ENCODE measurements around the gene FBN1. TPM values are rescaled to one million over a fixed set of nuclear protein-coding genes. Genes with fewer than 3 reads are reported as not detected.

FBN1 gene
- total RNA-seq, 2 donors from 2014 or later = 5.5 to 5.9 TPM

DNA sequence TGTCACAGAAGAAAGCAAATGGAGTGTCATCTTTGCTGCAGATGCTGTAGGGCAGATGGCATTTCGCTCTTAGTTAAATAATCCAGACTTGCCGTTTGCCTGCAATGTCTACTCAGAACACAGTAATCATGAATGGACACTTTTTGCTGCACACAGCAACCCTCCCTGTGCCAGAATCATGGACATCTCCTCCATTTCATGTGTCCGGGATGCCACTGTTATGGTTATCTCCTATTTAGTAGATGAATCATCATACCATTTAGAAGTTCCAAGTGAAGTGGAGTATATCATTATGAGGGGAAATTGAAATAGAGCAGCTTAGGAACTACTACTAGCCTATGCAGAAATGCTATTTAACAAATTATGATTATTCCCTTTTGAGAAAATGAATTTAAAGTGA is 195.8 kb downstream of the FBN1 start:
- no peak overlapping the region for H3K4me3 ChIP-seq (ENCODE audit: low read length)
- H3K9ac ChIP-seq (ENCODE audit: extremely low read depth, low read length, poor library complexity, severe bottlenecking) = no peak overlapping the region
- no peak overlapping the region for H3K27ac ChIP-seq (ENCODE audit: low read depth, low read length)
- Mint-ChIP-seq H3K27me3 (ENCODE audit: insufficient read depth) (no peaks in the 10 kb centered on the region), H3K4me3 (no peak overlapping the region), H3K36me3 (ENCODE audit: low read depth) (no peaks in the 10 kb centered on the region), H3K4me1 (peaks cover 9% of the 10 kb centered on the region), H3K27ac (no peak overlapping the region), H3K9me3 (no peaks in the 10 kb centered on the region)
- TF ChIP-seq, protein P1, sequence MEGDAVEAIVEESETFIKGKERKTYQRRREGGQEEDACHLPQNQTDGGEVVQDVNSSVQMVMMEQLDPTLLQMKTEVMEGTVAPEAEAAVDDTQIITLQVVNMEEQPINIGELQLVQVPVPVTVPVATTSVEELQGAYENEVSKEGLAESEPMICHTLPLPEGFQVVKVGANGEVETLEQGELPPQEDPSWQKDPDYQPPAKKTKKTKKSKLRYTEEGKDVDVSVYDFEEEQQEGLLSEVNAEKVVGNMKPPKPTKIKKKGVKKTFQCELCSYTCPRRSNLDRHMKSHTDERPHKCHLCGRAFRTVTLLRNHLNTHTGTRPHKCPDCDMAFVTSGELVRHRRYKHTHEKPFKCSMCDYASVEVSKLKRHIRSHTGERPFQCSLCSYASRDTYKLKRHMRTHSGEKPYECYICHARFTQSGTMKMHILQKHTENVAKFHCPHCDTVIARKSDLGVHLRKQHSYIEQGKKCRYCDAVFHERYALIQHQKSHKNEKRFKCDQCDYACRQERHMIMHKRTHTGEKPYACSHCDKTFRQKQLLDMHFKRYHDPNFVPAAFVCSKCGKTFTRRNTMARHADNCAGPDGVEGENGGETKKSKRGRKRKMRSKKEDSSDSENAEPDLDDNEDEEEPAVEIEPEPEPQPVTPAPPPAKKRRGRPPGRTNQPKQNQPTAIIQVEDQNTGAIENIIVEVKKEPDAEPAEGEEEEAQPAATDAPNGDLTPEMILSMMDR (conservative IDR thresholded peaks at IDR 0.05) = no peak
- H3K4me1 ChIP-seq (ENCODE audit: control insufficient read depth, insufficient read depth, low read length) = no peaks in the 10 kb centered on the region
- no peaks in the 10 kb centered on the region for H3K9me3 ChIP-seq (ENCODE audit: control insufficient read depth, low read length)
- no peak for DNase-seq
- WGBS, 2 experiments (ENCODE audit: insufficient coverage in 1 of 2, insufficient read length in 1 of 2) = 90 to 98% methylated on average over 2 to 3 of the region's 3 CpGs
- no peaks in the 10 kb centered on the region for H3K36me3 ChIP-seq (ENCODE audit: control insufficient read depth, insufficient read depth, low read length)
- H3K27me3 ChIP-seq (ENCODE audit: control insufficient read depth, insufficient read depth, low read length, poor library complexity, severe bottlenecking) = no peaks in the 10 kb centered on the region

DNA sequence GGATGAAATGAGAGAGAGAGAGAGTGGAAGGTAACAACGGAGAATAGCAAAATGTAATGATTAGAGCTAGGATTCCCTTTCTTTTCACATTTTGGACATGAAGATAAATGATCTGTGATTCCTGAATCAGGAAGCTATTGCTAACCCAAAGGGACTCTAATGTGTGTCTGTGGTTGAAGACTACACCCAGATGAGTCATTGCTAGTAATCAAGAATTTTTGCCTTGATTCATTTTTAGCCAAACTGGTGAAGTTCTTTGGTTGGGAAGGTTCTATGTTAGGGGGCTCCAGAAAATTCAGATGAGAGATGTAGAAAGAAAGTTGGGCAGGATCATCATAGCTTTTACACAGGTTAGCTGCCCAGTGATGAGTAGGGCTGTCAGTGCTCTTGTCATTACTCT is 197.9 kb downstream of the FBN1 start:
- no peaks in the 10 kb centered on the region for H3K27me3 ChIP-seq (ENCODE audit: control insufficient read depth, insufficient read depth, low read length, poor library complexity, severe bottlenecking)
- Mint-ChIP-seq H3K36me3 (ENCODE audit: low read depth) (no peaks in the 10 kb centered on the region), H3K9me3 (no peaks in the 10 kb centered on the region), H3K27ac (no peak overlapping the region), H3K4me3 (no peak overlapping the region), H3K27me3 (ENCODE audit: insufficient read depth) (no peaks in the 10 kb centered on the region), H3K4me1 (peaks cover 9% of the 10 kb centered on the region)
- H3K27ac ChIP-seq (ENCODE audit: low read depth, low read length) = no peak overlapping the region
- WGBS, 2 experiments (ENCODE audit: insufficient coverage in 1 of 2, insufficient read length in 1 of 2) = 100% methylated on average over 1 of the region's 1 CpG
- TF ChIP-seq, protein P1 (conservative IDR thresholded peaks at IDR 0.05) = no peak
- no peak for DNase-seq
- no peak overlapping the region for H3K4me3 ChIP-seq (ENCODE audit: low read length)
- H3K36me3 ChIP-seq (ENCODE audit: control insufficient read depth, insufficient read depth, low read length) = peaks cover 11% of the 10 kb centered on the region
- no peaks in the 10 kb centered on the region for H3K9me3 ChIP-seq (ENCODE audit: control insufficient read depth, low read length)
- H3K9ac ChIP-seq (ENCODE audit: extremely low read depth, low read length, poor library complexity, severe bottlenecking) = no peak overlapping the region
- no peaks in the 10 kb centered on the region for H3K4me1 ChIP-seq (ENCODE audit: control insufficient read depth, insufficient read depth, low read length)

DNA sequence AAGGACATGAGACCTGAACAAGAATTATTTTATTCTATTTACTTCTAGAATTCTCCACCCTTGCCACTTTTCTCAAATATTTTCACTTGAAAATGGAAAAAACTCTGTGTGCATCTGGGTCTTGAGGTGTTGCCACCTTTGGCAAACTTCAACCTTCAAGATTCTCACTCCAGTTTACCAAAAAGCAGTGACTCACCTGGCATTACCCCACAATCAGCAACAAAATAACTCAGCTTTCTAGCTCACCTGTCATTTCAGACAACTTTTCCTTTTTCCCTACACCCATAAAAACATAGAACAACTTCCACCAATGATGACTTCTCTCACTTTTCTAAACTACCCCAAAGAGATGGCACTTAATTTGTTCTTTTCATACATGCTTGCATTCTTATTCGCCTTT is 198.5 kb downstream of the FBN1 start:
- no peak overlapping the region for H3K4me3 ChIP-seq (ENCODE audit: low read length)
- no peaks in the 10 kb centered on the region for H3K27me3 ChIP-seq (ENCODE audit: control insufficient read depth, insufficient read depth, low read length, poor library complexity, severe bottlenecking)
- H3K27ac ChIP-seq (ENCODE audit: low read depth, low read length) = no peak overlapping the region
- peaks cover 11% of the 10 kb centered on the region for H3K36me3 ChIP-seq (ENCODE audit: control insufficient read depth, insufficient read depth, low read length)
- no peak overlapping the region for H3K9ac ChIP-seq (ENCODE audit: extremely low read depth, low read length, poor library complexity, severe bottlenecking)
- peaks cover 9% of the 10 kb centered on the region for H3K4me1 Mint-ChIP-seq
- TF ChIP-seq, protein P1 (conservative IDR thresholded peaks at IDR 0.05) = no peak
- no peak overlapping the region for H3K4me3 Mint-ChIP-seq
- WGBS, 2 experiments (ENCODE audit: insufficient coverage in 1 of 2, insufficient read length in 1 of 2) = 81 to 100% methylated on average over 1 of the region's 1 CpG
- no peaks in the 10 kb centered on the region for H3K9me3 ChIP-seq (ENCODE audit: control insufficient read depth, low read length)
- no peak overlapping the region for H3K27ac Mint-ChIP-seq
- H3K4me1 ChIP-seq (ENCODE audit: control insufficient read depth, insufficient read depth, low read length) = no peaks in the 10 kb centered on the region
- no peak for DNase-seq
- H3K27me3 Mint-ChIP-seq (ENCODE audit: insufficient read depth) = no peaks in the 10 kb centered on the region
- no peaks in the 10 kb centered on the region for H3K36me3 Mint-ChIP-seq (ENCODE audit: low read depth)
- H3K9me3 Mint-ChIP-seq = no peaks in the 10 kb centered on the region
